Measurements from ENCODE around the gene GPR21. TPM values are rescaled to one million over a fixed set of nuclear protein-coding genes. Genes with fewer than 3 reads are reported as not detected.

Gene GPR21
- total and polyA plus RNA-seq, 2 of the 13 experiments (the other 11 are each of a cell fraction or from before 2014, with no cell fraction given): 0.29 to 0.32 TPM

DNA sequence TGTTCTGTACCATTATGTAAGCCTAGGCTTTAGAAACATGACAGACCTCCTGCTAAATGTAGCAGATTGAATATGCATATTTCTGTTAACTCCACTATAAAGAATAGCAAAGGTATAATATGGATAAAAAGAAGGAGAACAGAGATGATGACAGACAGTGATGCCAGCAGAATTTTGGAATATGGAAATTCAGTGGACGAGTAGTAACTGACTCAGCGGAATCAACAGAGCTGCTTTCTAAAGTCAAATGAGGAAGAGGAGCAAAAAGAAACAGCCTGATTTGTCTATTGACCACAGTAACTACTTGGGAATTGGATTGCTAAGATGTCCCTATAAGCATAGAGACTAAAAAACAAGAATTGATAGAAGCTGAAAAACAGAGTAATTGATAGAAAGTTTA lies 8.0 kb downstream of the GPR21 start (continued):
- TF ChIP-seq, protein P1, sequence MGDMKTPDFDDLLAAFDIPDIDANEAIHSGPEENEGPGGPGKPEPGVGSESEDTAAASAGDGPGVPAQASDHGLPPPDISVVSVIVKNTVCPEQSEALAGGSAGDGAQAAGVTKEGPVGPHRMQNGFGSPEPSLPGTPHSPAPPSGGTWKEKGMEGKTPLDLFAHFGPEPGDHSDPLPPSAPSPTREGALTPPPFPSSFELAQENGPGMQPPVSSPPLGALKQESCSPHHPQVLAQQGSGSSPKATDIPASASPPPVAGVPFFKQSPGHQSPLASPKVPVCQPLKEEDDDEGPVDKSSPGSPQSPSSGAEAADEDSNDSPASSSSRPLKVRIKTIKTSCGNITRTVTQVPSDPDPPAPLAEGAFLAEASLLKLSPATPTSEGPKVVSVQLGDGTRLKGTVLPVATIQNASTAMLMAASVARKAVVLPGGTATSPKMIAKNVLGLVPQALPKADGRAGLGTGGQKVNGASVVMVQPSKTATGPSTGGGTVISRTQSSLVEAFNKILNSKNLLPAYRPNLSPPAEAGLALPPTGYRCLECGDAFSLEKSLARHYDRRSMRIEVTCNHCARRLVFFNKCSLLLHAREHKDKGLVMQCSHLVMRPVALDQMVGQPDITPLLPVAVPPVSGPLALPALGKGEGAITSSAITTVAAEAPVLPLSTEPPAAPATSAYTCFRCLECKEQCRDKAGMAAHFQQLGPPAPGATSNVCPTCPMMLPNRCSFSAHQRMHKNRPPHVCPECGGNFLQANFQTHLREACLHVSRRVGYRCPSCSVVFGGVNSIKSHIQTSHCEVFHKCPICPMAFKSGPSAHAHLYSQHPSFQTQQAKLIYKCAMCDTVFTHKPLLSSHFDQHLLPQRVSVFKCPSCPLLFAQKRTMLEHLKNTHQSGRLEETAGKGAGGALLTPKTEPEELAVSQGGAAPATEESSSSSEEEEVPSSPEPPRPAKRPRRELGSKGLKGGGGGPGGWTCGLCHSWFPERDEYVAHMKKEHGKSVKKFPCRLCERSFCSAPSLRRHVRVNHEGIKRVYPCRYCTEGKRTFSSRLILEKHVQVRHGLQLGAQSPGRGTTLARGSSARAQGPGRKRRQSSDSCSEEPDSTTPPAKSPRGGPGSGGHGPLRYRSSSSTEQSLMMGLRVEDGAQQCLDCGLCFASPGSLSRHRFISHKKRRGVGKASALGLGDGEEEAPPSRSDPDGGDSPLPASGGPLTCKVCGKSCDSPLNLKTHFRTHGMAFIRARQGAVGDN (CRISPR knock-in tag; IDR thresholded peaks at IDR 0.05): no peak
- TF ChIP-seq ZMYM3 (CRISPR knock-in tag; IDR thresholded peaks at IDR 0.05): no peak

DNA sequence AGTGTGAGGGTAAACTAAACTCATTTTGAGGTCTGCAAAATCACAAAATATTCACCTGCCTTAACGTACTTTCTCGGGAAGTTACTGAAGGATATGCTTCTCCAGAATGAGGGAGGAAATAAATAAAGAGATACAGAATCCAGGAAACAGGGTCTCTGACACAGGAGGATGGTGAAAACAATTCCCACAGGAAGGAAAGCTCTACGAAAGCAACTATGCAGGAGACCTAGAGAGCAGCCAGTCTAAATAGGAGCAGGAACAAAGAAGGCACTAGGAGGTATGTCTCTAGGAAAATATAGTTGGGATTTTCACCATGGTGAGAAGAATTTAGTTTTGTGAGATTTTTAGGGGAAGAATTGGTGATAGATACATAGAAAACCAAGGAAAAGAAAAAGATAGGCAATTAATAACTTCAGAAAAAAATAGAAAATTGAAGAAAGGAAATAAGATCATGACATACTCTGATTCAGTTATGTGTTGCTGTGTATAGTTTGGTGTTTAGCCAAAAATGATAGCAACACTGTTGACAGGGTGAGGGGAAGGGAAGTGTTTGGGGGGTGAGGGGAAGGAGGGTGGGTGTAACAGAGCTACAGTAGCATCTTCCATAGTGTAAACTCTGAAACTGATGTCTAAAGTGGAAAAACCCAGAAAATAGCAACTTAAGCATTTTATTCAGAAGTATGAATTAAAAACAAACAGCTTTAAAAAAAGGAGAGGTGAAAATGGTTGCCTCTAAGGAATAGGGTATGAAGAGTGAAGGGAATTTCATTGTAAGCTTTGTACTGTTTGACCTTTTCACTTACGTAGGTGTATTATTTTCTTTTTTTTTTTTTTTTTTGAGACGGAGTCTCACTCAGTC lies 9.8 kb downstream of the GPR21 start:
- no peak for TF ChIP-seq PLRG1 (conservative IDR thresholded peaks at IDR 0.05)
- peak; percentile 53 for TF ChIP-seq MAFF (IDR thresholded peaks at IDR 0.05; ENCODE audit: low read depth, low read length)
- TF ChIP-seq HES4 (CRISPR knock-in tag; IDR thresholded peaks at IDR 0.05; ENCODE audit: borderline replicate concordance): no peak
- TF ChIP-seq ARNT (IDR thresholded peaks at IDR 0.05): no peak
- TF ChIP-seq, protein P2, sequence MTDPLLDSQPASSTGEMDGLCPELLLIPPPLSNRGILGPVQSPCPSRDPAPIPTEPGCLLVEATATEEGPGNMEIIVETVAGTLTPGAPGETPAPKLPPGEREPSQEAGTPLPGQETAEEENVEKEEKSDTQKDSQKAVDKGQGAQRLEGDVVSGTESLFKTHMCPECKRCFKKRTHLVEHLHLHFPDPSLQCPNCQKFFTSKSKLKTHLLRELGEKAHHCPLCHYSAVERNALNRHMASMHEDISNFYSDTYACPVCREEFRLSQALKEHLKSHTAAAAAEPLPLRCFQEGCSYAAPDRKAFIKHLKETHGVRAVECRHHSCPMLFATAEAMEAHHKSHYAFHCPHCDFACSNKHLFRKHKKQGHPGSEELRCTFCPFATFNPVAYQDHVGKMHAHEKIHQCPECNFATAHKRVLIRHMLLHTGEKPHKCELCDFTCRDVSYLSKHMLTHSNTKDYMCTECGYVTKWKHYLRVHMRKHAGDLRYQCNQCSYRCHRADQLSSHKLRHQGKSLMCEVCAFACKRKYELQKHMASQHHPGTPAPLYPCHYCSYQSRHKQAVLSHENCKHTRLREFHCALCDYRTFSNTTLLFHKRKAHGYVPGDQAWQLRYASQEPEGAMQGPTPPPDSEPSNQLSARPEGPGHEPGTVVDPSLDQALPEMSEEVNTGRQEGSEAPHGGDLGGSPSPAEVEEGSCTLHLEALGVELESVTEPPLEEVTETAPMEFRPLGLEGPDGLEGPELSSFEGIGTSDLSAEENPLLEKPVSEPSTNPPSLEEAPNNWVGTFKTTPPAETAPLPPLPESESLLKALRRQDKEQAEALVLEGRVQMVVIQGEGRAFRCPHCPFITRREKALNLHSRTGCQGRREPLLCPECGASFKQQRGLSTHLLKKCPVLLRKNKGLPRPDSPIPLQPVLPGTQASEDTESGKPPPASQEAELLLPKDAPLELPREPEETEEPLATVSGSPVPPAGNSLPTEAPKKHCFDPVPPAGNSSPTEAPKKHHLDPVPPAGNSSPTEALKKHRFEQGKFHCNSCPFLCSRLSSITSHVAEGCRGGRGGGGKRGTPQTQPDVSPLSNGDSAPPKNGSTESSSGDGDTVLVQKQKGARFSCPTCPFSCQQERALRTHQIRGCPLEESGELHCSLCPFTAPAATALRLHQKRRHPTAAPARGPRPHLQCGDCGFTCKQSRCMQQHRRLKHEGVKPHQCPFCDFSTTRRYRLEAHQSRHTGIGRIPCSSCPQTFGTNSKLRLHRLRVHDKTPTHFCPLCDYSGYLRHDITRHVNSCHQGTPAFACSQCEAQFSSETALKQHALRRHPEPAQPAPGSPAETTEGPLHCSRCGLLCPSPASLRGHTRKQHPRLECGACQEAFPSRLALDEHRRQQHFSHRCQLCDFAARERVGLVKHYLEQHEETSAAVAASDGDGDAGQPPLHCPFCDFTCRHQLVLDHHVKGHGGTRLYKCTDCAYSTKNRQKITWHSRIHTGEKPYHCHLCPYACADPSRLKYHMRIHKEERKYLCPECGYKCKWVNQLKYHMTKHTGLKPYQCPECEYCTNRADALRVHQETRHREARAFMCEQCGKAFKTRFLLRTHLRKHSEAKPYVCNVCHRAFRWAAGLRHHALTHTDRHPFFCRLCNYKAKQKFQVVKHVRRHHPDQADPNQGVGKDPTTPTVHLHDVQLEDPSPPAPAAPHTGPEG (CRISPR knock-in tag; IDR thresholded peaks at IDR 0.05): no peak
- peak; percentile 20 to 55; a peak in 2 of 4 replicates for TF ChIP-seq MAFK (conservative IDR thresholded peaks at IDR 0.05 in 1 of 2, IDR thresholded peaks at IDR 0.05 in 1 of 2; ENCODE audit: low read length in 2 of 2)
- ATAC-seq (no peak), FAIRE-seq (no peak), DNase-seq (ENCODE audit: low spot score) (no peak)
- ChIA-PET CTCF (ENCODE audit: low intra/inter-chr PET ratio, low total read pairs) (no interaction called here), POLR2A (no interaction called here)
- 97% methylated on average over 5 of the region's 5 CpGs for WGBS (ENCODE audit: low lambda C conversion rate)
- intact Hi-C loops (cut with micrococcal nuclease; ENCODE audit: unreplicated experiment) (no loop called here), in situ Hi-C loops (cut with HindIII; ENCODE audit: extremely low pct_ligation_motif_present, low pct_unique_long_range_greater_than_20kb) (no loop called here)
- BruUV-seq (replicated peaks): no TSS peak
- H3K36me3 ChIP-seq (replicated peaks in 1 of 2; ENCODE audit: control insufficient read depth in 1 of 2, insufficient read depth in 2 of 2, low read length in 2 of 2): peaks cover 5 to 7% of the 10 kb centered on the region in 2 experiments; a peak in 2 of 5 replicates
- H3K9ac ChIP-seq (ENCODE audit: insufficient read depth, low read depth, low read length): no peak overlapping the region
- H4K20me1 ChIP-seq (ENCODE audit: insufficient read depth, low read length): no peaks in the 10 kb centered on the region; the same call in 1 of the 2 replicates
- H3K79me2 ChIP-seq (ENCODE audit: insufficient read depth, low read length): peaks cover 2% of the 10 kb centered on the region
- no peak overlapping the region for H3K4me3 ChIP-seq (replicated peaks in 1 of 3; ENCODE audit: insufficient read depth in 1 of 3, low read depth in 2 of 3, low read length in 3 of 3)
- no peaks in the 10 kb centered on the region for H3K27me3 ChIP-seq (ENCODE audit: control insufficient read depth in 1 of 2, insufficient read depth in 2 of 2, low read length in 2 of 2)
- H3K4me1 ChIP-seq (ENCODE audit: insufficient read depth, low read length): peaks cover 16% of the 10 kb centered on the region
- no peaks in the 10 kb centered on the region for H3K9me3 ChIP-seq (ENCODE audit: low read length)
- no peak overlapping the region for H3K4me2 ChIP-seq (ENCODE audit: low read depth, low read length)
- no peak overlapping the region for H2AFZ ChIP-seq (ENCODE audit: low read length)
- H3K27ac ChIP-seq (ENCODE audit: extremely low read length, insufficient read depth, low read length): no peak overlapping the region
